ENCODE results near the gene VAPA.

Gene VAPA

DNA sequence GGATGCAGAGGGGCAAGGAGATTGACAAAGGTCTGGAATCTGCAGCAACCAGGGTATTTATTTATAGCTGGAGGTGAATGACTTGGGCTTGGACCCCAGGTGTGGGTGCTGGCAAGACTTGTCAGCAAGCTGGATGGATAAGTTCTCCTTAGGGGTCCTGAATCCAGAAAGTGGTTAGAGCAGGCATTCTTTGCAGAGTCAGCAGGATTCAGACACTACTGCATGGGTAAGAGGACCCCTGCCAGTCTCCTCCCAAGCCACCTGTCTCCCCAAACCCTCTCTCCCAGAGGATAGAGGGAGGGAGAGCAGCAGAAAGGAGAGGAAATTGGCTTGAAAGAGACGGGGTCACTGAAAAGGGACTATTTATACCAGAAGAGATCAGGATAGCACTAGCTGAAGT lies 89.5 kb downstream of the VAPA start:
- no peak for DNase-seq (ENCODE audit: low spot score)

- no peak for DNase-seq (ENCODE audit: low spot score)
These were observed 90.0 kb downstream of the VAPA start for GRCh38 chr18:10003866-10004265.

GRCh38 chr18:10006311-10006893 lies 92.6 kb downstream of the VAPA start:
- no peak for DNase-seq (ENCODE audit: low spot score)

DNA sequence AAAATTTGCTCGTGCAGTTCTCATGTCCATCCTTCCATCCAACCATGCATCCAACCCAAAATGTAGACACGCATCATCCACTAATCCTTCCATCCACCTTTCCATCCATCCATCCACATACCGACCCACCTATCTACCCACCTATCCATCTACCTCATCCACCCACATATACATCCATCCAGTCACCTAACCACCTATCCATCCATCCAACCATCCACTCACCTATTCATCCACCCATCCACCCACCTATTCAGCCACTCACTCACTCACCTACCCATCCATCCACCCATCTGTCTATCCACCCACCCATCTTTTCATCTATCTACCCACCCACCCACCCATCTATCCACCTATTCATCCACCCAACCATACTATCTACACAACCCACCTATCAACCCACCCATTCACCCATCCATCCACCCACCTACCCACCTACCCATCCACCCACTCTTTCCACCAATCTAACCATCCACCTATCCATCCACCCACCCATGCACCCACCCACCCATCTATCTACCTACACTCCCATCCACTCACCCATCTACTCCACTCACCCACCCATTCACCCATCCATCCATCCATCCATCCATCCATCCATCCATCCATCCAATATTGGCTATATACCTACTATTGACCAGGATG lies 94.3 kb downstream of the VAPA start:
- DNase-seq (ENCODE audit: low spot score): no peak
